Measurements from ENCODE around the gene PRAMEF2. TPM values are rescaled to one million over a fixed set of nuclear protein-coding genes. Genes with fewer than 3 reads are reported as not detected.

Gene PRAMEF2
- polyA plus RNA-seq, 4 donors: not detected

Other genes starting within 250 kb of the PRAMEF2 start
- gene DHRS3, start 238.9 kb upstream of the PRAMEF2 start, polyA plus RNA-seq: 10 to 100 TPM; 45.3 to 87.0 (median 63.5) TPM
- not detected for gene AADACL4, start 213.0 kb upstream of the PRAMEF2 start, polyA plus RNA-seq
- gene AADACL3, start 141.0 kb upstream of the PRAMEF2 start, polyA plus RNA-seq: not detected
- gene CFAP107, start 110.9 kb upstream of the PRAMEF2 start, polyA plus RNA-seq: under 1 TPM in 1 of 4 donors, not detected in 3; 0.01 TPM
- not detected for gene PRAMEF12, start 83.3 kb upstream of the PRAMEF2 start, polyA plus RNA-seq
- gene PRAMEF1, start 65.7 kb upstream of the PRAMEF2 start, polyA plus RNA-seq: not detected
- not detected for gene PRAMEF11, start 25.7 kb upstream of the PRAMEF2 start, polyA plus RNA-seq
- gene HNRNPCL1, start 8.4 kb upstream of the PRAMEF2 start, polyA plus RNA-seq: not detected
- not detected for gene PRAMEF4, start 29.1 kb downstream of the PRAMEF2 start, polyA plus RNA-seq
- gene PRAMEF10, start 41.2 kb downstream of the PRAMEF2 start, polyA plus RNA-seq: not detected
- not detected for gene PRAMEF7, start 59.5 kb downstream of the PRAMEF2 start, polyA plus RNA-seq
- gene PRAMEF6, start 90.5 kb downstream of the PRAMEF2 start, polyA plus RNA-seq: not detected
- not detected for gene PRAMEF27, start 199.5 kb downstream of the PRAMEF2 start, polyA plus RNA-seq
- gene HNRNPCL3, start 203.7 kb downstream of the PRAMEF2 start, polyA plus RNA-seq: not detected
- gene PRAMEF25, start 213.7 kb downstream of the PRAMEF2 start, polyA plus RNA-seq: not detected

All from small intestine (tissue), 4 donors.